Measurements from ENCODE around the gene KCNT2. TPM values are rescaled to one million over a fixed set of nuclear protein-coding genes. Genes with fewer than 3 reads are reported as not detected.

The KCNT2 gene
- total RNA-seq, 1 donor from 2014 or later = 5.9 TPM

DNA sequence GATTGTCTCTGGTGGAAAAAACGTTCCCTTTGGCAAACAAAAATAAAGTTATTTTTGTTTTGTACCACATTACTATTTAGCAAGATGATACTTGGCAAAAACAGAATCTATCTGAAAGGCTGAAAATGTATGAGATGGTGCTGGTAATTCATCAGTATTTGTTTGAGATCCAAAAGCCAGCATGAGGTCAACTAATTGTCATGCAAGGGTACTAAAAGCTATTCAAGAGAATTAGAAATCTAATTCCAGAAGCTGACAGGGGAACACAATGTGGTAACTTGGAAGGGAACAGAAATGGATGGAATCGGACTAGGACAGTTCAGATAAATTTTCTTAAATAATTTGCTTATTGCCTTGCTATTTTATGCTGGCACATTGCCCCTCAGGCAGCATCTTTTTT lies 263.8 kb downstream of the KCNT2 start:
- no peaks in the 10 kb centered on the region for H3K36me3 ChIP-seq (ENCODE audit: insufficient read depth, low read length)
- no peak overlapping the region for H3K4me2 ChIP-seq (ENCODE audit: low read length)
- H3K4me3 ChIP-seq (ENCODE audit: insufficient read depth, low read depth, low read length) = no peak overlapping the region
- no peaks in the 10 kb centered on the region for H3K36me3 Mint-ChIP-seq (ENCODE audit: low read depth, unreplicated experiment)
- H3K27ac Mint-ChIP-seq (ENCODE audit: unreplicated experiment) = no peak overlapping the region
- H3K9me3 ChIP-seq (ENCODE audit: insufficient read depth, low read depth, low read length) = no peaks in the 10 kb centered on the region
- H2AFZ ChIP-seq (ENCODE audit: low read depth, low read length) = no peak overlapping the region
- no peaks in the 10 kb centered on the region for H4K20me1 ChIP-seq (ENCODE audit: insufficient read depth, low read length)
- H3K4me1 Mint-ChIP-seq (ENCODE audit: low read depth, unreplicated experiment) = no peaks in the 10 kb centered on the region
- H3K4me3 Mint-ChIP-seq (ENCODE audit: unreplicated experiment) = no peak overlapping the region
- DNase-seq (ENCODE audit: low read depth) (no peak), FAIRE-seq (no peak)
- H3K9ac ChIP-seq (ENCODE audit: low read length) = no peak overlapping the region
- H3K79me2 ChIP-seq (ENCODE audit: insufficient read depth, low read length) = no peaks in the 10 kb centered on the region
- H3K4me1 ChIP-seq (ENCODE audit: insufficient read depth, low read length) = no peaks in the 10 kb centered on the region
- no peaks in the 10 kb centered on the region for H3K9me3 Mint-ChIP-seq (ENCODE audit: unreplicated experiment)
- no peak overlapping the region for H3K27ac ChIP-seq (ENCODE audit: low read depth, low read length)
- no peaks in the 10 kb centered on the region for H3K27me3 ChIP-seq (ENCODE audit: insufficient read depth, low read length)
- TF ChIP-seq, protein P1, sequence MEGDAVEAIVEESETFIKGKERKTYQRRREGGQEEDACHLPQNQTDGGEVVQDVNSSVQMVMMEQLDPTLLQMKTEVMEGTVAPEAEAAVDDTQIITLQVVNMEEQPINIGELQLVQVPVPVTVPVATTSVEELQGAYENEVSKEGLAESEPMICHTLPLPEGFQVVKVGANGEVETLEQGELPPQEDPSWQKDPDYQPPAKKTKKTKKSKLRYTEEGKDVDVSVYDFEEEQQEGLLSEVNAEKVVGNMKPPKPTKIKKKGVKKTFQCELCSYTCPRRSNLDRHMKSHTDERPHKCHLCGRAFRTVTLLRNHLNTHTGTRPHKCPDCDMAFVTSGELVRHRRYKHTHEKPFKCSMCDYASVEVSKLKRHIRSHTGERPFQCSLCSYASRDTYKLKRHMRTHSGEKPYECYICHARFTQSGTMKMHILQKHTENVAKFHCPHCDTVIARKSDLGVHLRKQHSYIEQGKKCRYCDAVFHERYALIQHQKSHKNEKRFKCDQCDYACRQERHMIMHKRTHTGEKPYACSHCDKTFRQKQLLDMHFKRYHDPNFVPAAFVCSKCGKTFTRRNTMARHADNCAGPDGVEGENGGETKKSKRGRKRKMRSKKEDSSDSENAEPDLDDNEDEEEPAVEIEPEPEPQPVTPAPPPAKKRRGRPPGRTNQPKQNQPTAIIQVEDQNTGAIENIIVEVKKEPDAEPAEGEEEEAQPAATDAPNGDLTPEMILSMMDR (IDR thresholded peaks at IDR 0.05; ENCODE audit: insufficient read depth, low read depth, low read length) = no peak
- TF ChIP-seq EZH2 (IDR thresholded peaks at IDR 0.05; ENCODE audit: insufficient read depth, low read length) = no peak
- H3K27me3 Mint-ChIP-seq (ENCODE audit: low read depth, unreplicated experiment) = no peaks in the 10 kb centered on the region

DNA sequence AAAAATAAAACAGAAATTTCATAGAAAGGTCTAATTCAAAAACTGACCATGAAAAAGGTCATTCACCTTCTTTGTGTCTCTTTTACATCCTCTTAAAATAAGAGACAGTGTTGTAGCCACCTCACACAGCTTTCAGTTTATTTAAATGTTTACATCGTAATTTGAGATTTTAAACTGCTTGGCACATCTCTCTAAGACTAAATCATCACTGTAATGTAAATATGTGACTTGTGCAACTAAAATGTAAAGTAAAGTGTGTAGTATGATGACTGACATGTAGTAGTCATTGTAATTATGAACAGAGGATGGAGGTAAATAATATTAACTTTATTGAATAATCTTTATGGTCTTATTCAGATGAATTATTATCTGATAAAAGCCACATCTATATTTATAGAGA lies 283.9 kb downstream of the KCNT2 start:
- FAIRE-seq = no peak
- Histone ChIP-seq H4K20me1 (ENCODE audit: insufficient read depth, low read length) (no peaks in the 10 kb centered on the region), H2AFZ (ENCODE audit: low read depth, low read length) (no peak overlapping the region), H3K9me3 (ENCODE audit: insufficient read depth, low read depth, low read length) (no peaks in the 10 kb centered on the region), H3K79me2 (ENCODE audit: insufficient read depth, low read length) (no peaks in the 10 kb centered on the region), H3K9ac (ENCODE audit: low read length) (no peak overlapping the region), H3K36me3 (ENCODE audit: insufficient read depth, low read length) (no peaks in the 10 kb centered on the region), H3K4me3 (ENCODE audit: insufficient read depth, low read depth, low read length) (no peak overlapping the region), H3K27me3 (ENCODE audit: insufficient read depth, low read length) (no peaks in the 10 kb centered on the region), H3K27ac (ENCODE audit: low read depth, low read length) (no peak overlapping the region), H3K4me1 (ENCODE audit: insufficient read depth, low read length) (no peaks in the 10 kb centered on the region), H3K4me2 (ENCODE audit: low read length) (no peak overlapping the region)
- no peak for TF ChIP-seq EZH2 (IDR thresholded peaks at IDR 0.05; ENCODE audit: insufficient read depth, low read length)
- TF ChIP-seq, protein P1 (IDR thresholded peaks at IDR 0.05; ENCODE audit: insufficient read depth, low read depth, low read length) = no peak
- Mint-ChIP-seq H3K36me3 (ENCODE audit: low read depth, unreplicated experiment) (no peaks in the 10 kb centered on the region), H3K9me3 (ENCODE audit: unreplicated experiment) (no peaks in the 10 kb centered on the region), H3K27me3 (ENCODE audit: low read depth, unreplicated experiment) (no peaks in the 10 kb centered on the region), H3K4me3 (ENCODE audit: unreplicated experiment) (no peak overlapping the region), H3K27ac (ENCODE audit: unreplicated experiment) (no peak overlapping the region), H3K4me1 (ENCODE audit: low read depth, unreplicated experiment) (no peaks in the 10 kb centered on the region)
- no peak for DNase-seq (ENCODE audit: low read depth)

DNA sequence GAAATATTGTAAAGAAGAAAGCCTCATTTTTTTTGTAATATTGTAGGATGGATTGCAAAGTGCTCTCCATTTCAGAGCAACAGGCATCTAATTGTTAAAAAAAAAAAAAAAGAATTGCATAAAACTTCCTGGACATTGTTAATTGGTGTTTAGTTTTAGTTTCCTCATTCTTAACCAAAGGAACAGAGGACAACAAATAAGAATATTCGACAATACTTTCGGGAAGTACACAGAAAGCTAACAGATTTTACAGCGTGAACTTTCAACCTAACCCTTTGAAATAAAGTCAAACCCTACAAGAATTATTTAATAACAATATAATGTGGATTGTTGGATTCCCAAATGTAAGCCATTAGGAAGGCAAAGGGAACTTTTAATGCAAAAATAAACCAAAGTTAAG lies 284.4 kb downstream of the KCNT2 start:
- DNase-seq (ENCODE audit: low read depth) = no peak
- Mint-ChIP-seq H3K27me3 (ENCODE audit: low read depth, unreplicated experiment) (no peaks in the 10 kb centered on the region), H3K4me1 (ENCODE audit: low read depth, unreplicated experiment) (no peaks in the 10 kb centered on the region), H3K4me3 (ENCODE audit: unreplicated experiment) (no peak overlapping the region), H3K27ac (ENCODE audit: unreplicated experiment) (no peak overlapping the region), H3K9me3 (ENCODE audit: unreplicated experiment) (no peaks in the 10 kb centered on the region), H3K36me3 (ENCODE audit: low read depth, unreplicated experiment) (no peaks in the 10 kb centered on the region)
- H3K27me3 ChIP-seq (ENCODE audit: insufficient read depth, low read length) = no peaks in the 10 kb centered on the region
- no peaks in the 10 kb centered on the region for H3K79me2 ChIP-seq (ENCODE audit: insufficient read depth, low read length)
- H3K27ac ChIP-seq (ENCODE audit: low read depth, low read length) = no peak overlapping the region
- no peaks in the 10 kb centered on the region for H3K36me3 ChIP-seq (ENCODE audit: insufficient read depth, low read length)
- no peak overlapping the region for H3K4me3 ChIP-seq (ENCODE audit: insufficient read depth, low read depth, low read length)
- H3K9ac ChIP-seq (ENCODE audit: low read length) = no peak overlapping the region
- H3K9me3 ChIP-seq (ENCODE audit: insufficient read depth, low read depth, low read length) = no peaks in the 10 kb centered on the region
- no peaks in the 10 kb centered on the region for H3K4me1 ChIP-seq (ENCODE audit: insufficient read depth, low read length)
- no peaks in the 10 kb centered on the region for H4K20me1 ChIP-seq (ENCODE audit: insufficient read depth, low read length)
- no peak overlapping the region for H3K4me2 ChIP-seq (ENCODE audit: low read length)
- no peak for FAIRE-seq
- no peak overlapping the region for H2AFZ ChIP-seq (ENCODE audit: low read depth, low read length)
- TF ChIP-seq, protein P1 (IDR thresholded peaks at IDR 0.05; ENCODE audit: insufficient read depth, low read depth, low read length) = no peak
- no peak for TF ChIP-seq EZH2 (IDR thresholded peaks at IDR 0.05; ENCODE audit: insufficient read depth, low read length)
